ENCODE data around the gene SERPINB7. TPM values are rescaled to one million over a fixed set of nuclear protein-coding genes. Genes with fewer than 3 reads are reported as not detected.

SERPINB7 gene
- polyA plus RNA-seq, 2 of the 4 experiments (the other 2 are of a cell fraction): 0.84 to 2.9 TPM

DNA sequence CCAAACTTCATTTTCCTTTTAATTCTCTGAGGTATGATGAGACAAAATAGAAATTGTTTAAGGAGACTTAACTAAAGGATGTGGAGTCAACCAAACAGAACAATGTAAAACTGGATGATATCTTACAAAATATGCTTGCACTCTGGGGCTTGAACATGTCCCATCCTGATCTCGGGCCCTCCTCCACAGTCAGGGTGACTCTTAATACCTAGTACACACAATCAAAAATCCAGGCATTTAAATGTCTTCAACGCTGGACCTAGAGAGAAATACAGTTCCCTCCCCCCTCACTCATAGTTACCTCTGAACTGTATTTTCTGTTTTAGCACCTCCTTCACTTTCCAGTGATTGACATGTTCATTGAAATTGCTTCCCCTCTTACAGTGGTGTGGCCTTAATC is 75.4 kb downstream of the SERPINB7 start:
- CTCF ChIA-PET: no interaction called here
- FAIRE-seq: no peak
- H3K9me3 ChIP-seq: no peaks in the 10 kb centered on the region
- H3K4me1 ChIP-seq: no peaks in the 10 kb centered on the region
- DNase-seq (ENCODE audit: low read depth in 1 of 2, low spot score in 1 of 2): no peak
- no peak overlapping the region for H3K4me3 ChIP-seq
- 37% methylated on average over 2 of the region's 2 CpGs for WGBS (ENCODE audit: missing lambda C conversion rate)
- ATAC-seq: no peak
- TF ChIP-seq HDAC2 (IDR thresholded peaks at IDR 0.05) (no peak), PHF8 (IDR thresholded peaks at IDR 0.05; ENCODE audit: borderline replicate concordance, low read depth) (no peak), ZSCAN20 (CRISPR knock-in tag; IDR thresholded peaks at IDR 0.05) (no peak), ZNF302 (CRISPR knock-in tag; IDR thresholded peaks at IDR 0.05) (no peak), SMC3 (IDR thresholded peaks at IDR 0.05) (no peak), RCOR1 (IDR thresholded peaks at IDR 0.05; ENCODE audit: low read depth, low read length) (no peak), NPAS2 (CRISPR knock-in tag; IDR thresholded peaks at IDR 0.05; ENCODE audit: borderline replicate concordance) (no peak)
- TF ChIP-seq, protein P1, sequence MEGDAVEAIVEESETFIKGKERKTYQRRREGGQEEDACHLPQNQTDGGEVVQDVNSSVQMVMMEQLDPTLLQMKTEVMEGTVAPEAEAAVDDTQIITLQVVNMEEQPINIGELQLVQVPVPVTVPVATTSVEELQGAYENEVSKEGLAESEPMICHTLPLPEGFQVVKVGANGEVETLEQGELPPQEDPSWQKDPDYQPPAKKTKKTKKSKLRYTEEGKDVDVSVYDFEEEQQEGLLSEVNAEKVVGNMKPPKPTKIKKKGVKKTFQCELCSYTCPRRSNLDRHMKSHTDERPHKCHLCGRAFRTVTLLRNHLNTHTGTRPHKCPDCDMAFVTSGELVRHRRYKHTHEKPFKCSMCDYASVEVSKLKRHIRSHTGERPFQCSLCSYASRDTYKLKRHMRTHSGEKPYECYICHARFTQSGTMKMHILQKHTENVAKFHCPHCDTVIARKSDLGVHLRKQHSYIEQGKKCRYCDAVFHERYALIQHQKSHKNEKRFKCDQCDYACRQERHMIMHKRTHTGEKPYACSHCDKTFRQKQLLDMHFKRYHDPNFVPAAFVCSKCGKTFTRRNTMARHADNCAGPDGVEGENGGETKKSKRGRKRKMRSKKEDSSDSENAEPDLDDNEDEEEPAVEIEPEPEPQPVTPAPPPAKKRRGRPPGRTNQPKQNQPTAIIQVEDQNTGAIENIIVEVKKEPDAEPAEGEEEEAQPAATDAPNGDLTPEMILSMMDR (IDR thresholded peaks at IDR 0.05): no peak
- TF ChIP-seq, protein P2, sequence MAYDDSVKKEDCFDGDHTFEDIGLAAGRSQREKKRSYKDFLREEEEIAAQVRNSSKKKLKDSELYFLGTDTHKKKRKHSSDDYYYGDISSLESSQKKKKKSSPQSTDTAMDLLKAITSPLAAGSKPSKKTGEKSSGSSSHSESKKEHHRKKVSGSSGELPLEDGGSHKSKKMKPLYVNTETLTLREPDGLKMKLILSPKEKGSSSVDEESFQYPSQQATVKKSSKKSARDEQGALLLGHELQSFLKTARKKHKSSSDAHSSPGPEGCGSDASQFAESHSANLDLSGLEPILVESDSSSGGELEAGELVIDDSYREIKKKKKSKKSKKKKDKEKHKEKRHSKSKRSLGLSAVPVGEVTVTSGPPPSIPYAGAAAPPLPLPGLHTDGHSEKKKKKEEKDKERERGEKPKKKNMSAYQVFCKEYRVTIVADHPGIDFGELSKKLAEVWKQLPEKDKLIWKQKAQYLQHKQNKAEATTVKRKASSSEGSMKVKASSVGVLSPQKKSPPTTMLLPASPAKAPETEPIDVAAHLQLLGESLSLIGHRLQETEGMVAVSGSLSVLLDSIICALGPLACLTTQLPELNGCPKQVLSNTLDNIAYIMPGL (CRISPR knock-in tag; IDR thresholded peaks at IDR 0.05; ENCODE audit: borderline replicate concordance): no peak
- POLR2A ChIA-PET: no interaction called here
- H3K27ac ChIP-seq: no peak overlapping the region
- H3K4me2 ChIP-seq: no peak overlapping the region

Other genes starting within 250 kb of the SERPINB7 start
- gene SERPINB12, start 233.0 kb upstream of the SERPINB7 start, polyA plus RNA-seq (2011; rRNA removed): not detected in 2 replicates
- not detected in 3 replicates for gene SERPINB12, start 233.0 kb upstream of the SERPINB7 start, polyA plus RNA-seq (2017; fragmentation: RNase III; extraction: RNeasy Plus Mini Kit Qiagen cat#74134 plus additional on column Dnase treatment)
- gene SERPINB13, start 188.1 kb upstream of the SERPINB7 start, polyA plus RNA-seq (2011; rRNA removed): not detected in 2 replicates
- not detected in 3 replicates for gene SERPINB13, start 188.1 kb upstream of the SERPINB7 start, polyA plus RNA-seq (2017; fragmentation: RNase III; extraction: RNeasy Plus Mini Kit Qiagen cat#74134 plus additional on column Dnase treatment)
- gene SERPINB4, start 131.2 kb upstream of the SERPINB7 start, polyA plus RNA-seq (2011; rRNA removed): 0.16 and 0.34 TPM in 2 replicates
- gene SERPINB4, start 131.2 kb upstream of the SERPINB7 start, polyA plus RNA-seq (2017; fragmentation: RNase III; extraction: RNeasy Plus Mini Kit Qiagen cat#74134 plus additional on column Dnase treatment): 0.15 TPM in 1 of 3 replicates, not detected in the others
- gene SERPINB3, start 113.5 kb upstream of the SERPINB7 start, polyA plus RNA-seq (2011; rRNA removed): 0.19 and 0.25 TPM in 2 replicates
- not detected in 3 replicates for gene SERPINB3, start 113.5 kb upstream of the SERPINB7 start, polyA plus RNA-seq (2017; fragmentation: RNase III; extraction: RNeasy Plus Mini Kit Qiagen cat#74134 plus additional on column Dnase treatment)
- gene SERPINB11, start 72.5 kb upstream of the SERPINB7 start, polyA plus RNA-seq (2011; rRNA removed): 0.22 and 0.37 TPM in 2 replicates
- not detected in 3 replicates for gene SERPINB11, start 72.5 kb upstream of the SERPINB7 start, polyA plus RNA-seq (2017; fragmentation: RNase III; extraction: RNeasy Plus Mini Kit Qiagen cat#74134 plus additional on column Dnase treatment)
- gene SERPINB2, start 112.3 kb downstream of the SERPINB7 start, polyA plus RNA-seq (2011; rRNA removed): 0.12 TPM in 1 of 2 replicates, not detected in the other
- gene SERPINB2, start 112.3 kb downstream of the SERPINB7 start, polyA plus RNA-seq (2017; fragmentation: RNase III; extraction: RNeasy Plus Mini Kit Qiagen cat#74134 plus additional on column Dnase treatment): not detected in 3 replicates
- not detected in 2 replicates for gene SERPINB10, start 132.5 kb downstream of the SERPINB7 start, polyA plus RNA-seq (2011; rRNA removed)
- gene SERPINB10, start 132.5 kb downstream of the SERPINB7 start, polyA plus RNA-seq (2017; fragmentation: RNase III; extraction: RNeasy Plus Mini Kit Qiagen cat#74134 plus additional on column Dnase treatment): not detected in 3 replicates
- gene HMSD, start 173.9 kb downstream of the SERPINB7 start, polyA plus RNA-seq (2011; rRNA removed): 0.13 and 0.30 TPM in 2 replicates
- 0.12 to 0.23 TPM in 2 of 3 replicates, not detected in the other for gene HMSD, start 173.9 kb downstream of the SERPINB7 start, polyA plus RNA-seq (2017; fragmentation: RNase III; extraction: RNeasy Plus Mini Kit Qiagen cat#74134 plus additional on column Dnase treatment)
- gene SERPINB8, start 194.7 kb downstream of the SERPINB7 start, polyA plus RNA-seq (2011; rRNA removed): 8.6 and 11.7 TPM in 2 replicates
- gene SERPINB8, start 194.7 kb downstream of the SERPINB7 start, polyA plus RNA-seq (2017; fragmentation: RNase III; extraction: RNeasy Plus Mini Kit Qiagen cat#74134 plus additional on column Dnase treatment): 3.4 to 3.5 TPM (median 3.5 TPM) in 3 replicates

All from A549 (cell line).